K562 (cell line): ENCODE measurements around the gene RTBDN. TPM values are rescaled to one million over a fixed set of nuclear protein-coding genes. Genes with fewer than 3 reads are reported as not detected.
A peak's percentile ranks its signal among the peaks of the same experiment; 100 is the strongest.

Experiments used
- CBX3 ChIP-seq, 2 experiments: IDR thresholded peaks; 1 replicate in 1 of 2; 2 replicates in 1 of 2; pipeline ENCODE4 v1.6.1; 2012; ENCODE audit warnings: inconsistent platforms in 2 of 2, low read length in 2 of 2, borderline replicate concordance in 1 of 2, control low read depth in 1 of 2
- FOXJ3 ChIP-seq: sonication (generic); formaldehyde crosslinking; IDR thresholded peaks from 2 replicates; pipeline ENCODE4 v1.4.0; 2020; ENCODE audit warnings: mild to moderate bottlenecking, missing genetic modification reagents
- HDGF ChIP-seq: fragments of 450-650 bp; IDR thresholded peaks from 2 replicates; pipeline ENCODE4 v1.6.1; 2016
- ILK ChIP-seq: fragments of 450-650 bp; IDR thresholded peaks from 2 replicates; pipeline ENCODE4 v1.6.1; 2016; ENCODE audit warnings: missing genetic modification characterization, low read depth, mild to moderate bottlenecking, missing compliant biosample characterization, moderate library complexity, borderline replicate concordance
- NR1H2 ChIP-seq: sonication (generic); formaldehyde crosslinking; IDR thresholded peaks from 2 replicates; pipeline ENCODE4 v1.4.0; 2020; ENCODE audit warnings: mild to moderate bottlenecking, missing genetic modification reagents
- SMARCA4 ChIP-seq: fragments of 450-650 bp; IDR thresholded peaks from 2 replicates; pipeline ENCODE4 v1.6.1; 2016
- SPI1 ChIP-seq: IDR thresholded peaks from 2 replicates; pipeline ENCODE4 v1.6.1; 2011; ENCODE audit warnings: low read depth, low read length, control low read depth, borderline replicate concordance
- STAG1 ChIP-seq: sonication (generic); formaldehyde crosslinking; IDR thresholded peaks from 2 replicates; pipeline ENCODE4 v1.5.0; 2020; ENCODE audit warnings: missing genetic modification reagents, borderline replicate concordance
- TGIF2 ChIP-seq: sonication (generic); formaldehyde crosslinking; IDR thresholded peaks from 2 replicates; pipeline ENCODE4 v1.8.1; 2022; ENCODE audit warnings: mild to moderate bottlenecking, missing genetic modification reagents, moderate library complexity
- TRIM28 ChIP-seq: fragments of 450-650 bp; IDR thresholded peaks from 2 replicates; pipeline ENCODE4 v1.6.1; 2017
- ZNF140 ChIP-seq: fragments of 250-450 bp; sonication (Bioruptor Pico); IDR thresholded peaks from 2 replicates; pipeline ENCODE4 v1.8.0; 2021; ENCODE audit warnings: moderate library complexity, mild to moderate bottlenecking, inconsistent platforms
- ZNF586 ChIP-seq: fragments of 450-650 bp; formaldehyde crosslinking; conservative IDR thresholded peaks from 2 replicates; pipeline ENCODE4 v1.4.0; 2020; ENCODE audit warnings: mild to moderate bottlenecking, moderate library complexity
- ZNF668 ChIP-seq: fragments of 250-450 bp; sonication (Bioruptor Pico); IDR thresholded peaks from 2 replicates; pipeline ENCODE4 v1.8.0; 2022; ENCODE audit warnings: mild to moderate bottlenecking, inconsistent platforms
- ZNF77 ChIP-seq: fragments of 250-450 bp; sonication (Bioruptor Pico); IDR thresholded peaks from 2 replicates; pipeline ENCODE4 v1.5.0; 2020
- polyA plus RNA-seq, 8 experiments: library from polyadenylated mRNA; depleted of rRNA in 4 of 8; stranded (reverse) in 5 of 8; unstranded in 3 of 8; fragments of >200 nt; fragmentation: Nextera tagmentation in 2 of 8; fragmentation: Illumina TruSeq in 1 of 8; extraction: Ambion mirVana in 2 of 8; extraction: Trizol in 1 of 8; gene quantifications; 2 replicates each; pipeline versions ENCODE4 v1.2.1 to v1.2.3, GENCODE V29; 2011 to 2014; ENCODE audit warnings: inconsistent platforms in 1 of 8, missing spikeins in 1 of 8
- total RNA-seq, 7 experiments: library from RNA; depleted of rRNA in 6 of 7; stranded (reverse); fragments of >200 nt in 6 of 7; fragmentation: Illumina TruSeq in 2 of 7; extraction: Trizol in 2 of 7; gene quantifications; 2 replicates each; pipeline versions ENCODE4 v1.2.1 to v1.2.3, GENCODE V29; 2011 to 2021; ENCODE audit warnings: low replicate concordance in 1 of 7
- TF ChIP-seq, protein P1 (sequence below): fragments of 450-650 bp; conservative IDR thresholded peaks from 2 replicates; pipeline ENCODE4 v1.6.1; 2016; ENCODE audit warnings: missing genetic modification characterization, low read depth, mild to moderate bottlenecking, control low read depth, missing compliant biosample characterization
- TF ChIP-seq, protein P2 (sequence below), 2 experiments: fragments of 450-650 bp; IDR thresholded peaks; 2 replicates each; pipeline ENCODE4 v1.6.1; 2016
- TF ChIP-seq, protein P3 (sequence below): sonication (generic); formaldehyde crosslinking; IDR thresholded peaks from 2 replicates; pipeline ENCODE4 v1.8.0; 2022; ENCODE audit warnings: mild to moderate bottlenecking, missing genetic modification reagents
- TF ChIP-seq, protein P4 (sequence below), 2 experiments: fragments of 450-650 bp in 1 of 2; sonication (generic) in 1 of 2; formaldehyde crosslinking; conservative IDR thresholded peaks; 2 replicates each; pipeline versions ENCODE4 v1.4.0 to v1.8.1; 2020 to 2022; ENCODE audit warnings: mild to moderate bottlenecking in 1 of 2, missing genetic modification reagents in 1 of 2

Gene RTBDN
- total and polyA plus RNA-seq, 9 of the 15 experiments (the other 6 are each of a cell fraction or from before 2014, with no cell fraction given): 0.20 to 2.3 (median 0.72) TPM; not detected in 1

DNA sequence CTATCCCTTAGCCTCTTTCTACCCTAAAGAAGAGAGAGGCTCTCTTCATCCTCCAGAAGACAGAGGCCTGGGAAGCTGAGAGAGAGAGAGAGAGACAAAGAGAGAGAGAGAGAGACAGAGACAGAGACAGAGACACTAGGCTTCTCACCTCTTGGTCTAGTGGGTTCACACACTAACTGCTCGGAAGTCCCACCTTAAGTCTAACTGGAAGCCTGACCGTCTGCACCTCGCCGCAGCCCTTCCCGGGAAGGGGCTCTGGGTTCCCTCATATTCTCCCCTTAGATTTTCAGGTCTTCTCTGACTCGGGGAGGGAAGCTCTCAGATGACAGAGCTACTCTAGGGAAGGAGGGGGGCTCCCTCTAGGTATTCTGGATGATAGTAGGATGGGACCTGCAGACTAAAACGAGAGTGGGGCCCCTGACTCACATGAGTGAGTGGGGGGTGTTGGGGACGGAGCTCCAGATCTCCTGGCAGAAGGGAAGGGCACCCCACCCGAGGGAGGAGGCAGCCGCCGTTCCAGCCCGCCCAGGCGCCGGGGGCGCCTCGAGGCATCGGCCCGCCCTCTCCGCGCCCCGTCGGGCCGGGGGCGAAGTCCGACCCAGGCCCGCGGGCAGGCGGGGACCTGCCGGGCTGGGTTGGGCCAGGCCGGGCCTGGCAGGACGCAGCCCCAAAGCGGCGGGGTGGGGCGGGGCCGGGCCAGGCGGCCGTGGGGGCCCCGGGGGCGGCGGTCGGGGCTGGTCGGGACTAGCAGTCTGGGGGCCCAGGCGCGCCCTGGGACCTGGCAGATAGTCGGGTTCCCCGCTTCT lies 45.1 kb downstream of the RTBDN start (continued):
- TF ChIP-seq, protein P1, sequence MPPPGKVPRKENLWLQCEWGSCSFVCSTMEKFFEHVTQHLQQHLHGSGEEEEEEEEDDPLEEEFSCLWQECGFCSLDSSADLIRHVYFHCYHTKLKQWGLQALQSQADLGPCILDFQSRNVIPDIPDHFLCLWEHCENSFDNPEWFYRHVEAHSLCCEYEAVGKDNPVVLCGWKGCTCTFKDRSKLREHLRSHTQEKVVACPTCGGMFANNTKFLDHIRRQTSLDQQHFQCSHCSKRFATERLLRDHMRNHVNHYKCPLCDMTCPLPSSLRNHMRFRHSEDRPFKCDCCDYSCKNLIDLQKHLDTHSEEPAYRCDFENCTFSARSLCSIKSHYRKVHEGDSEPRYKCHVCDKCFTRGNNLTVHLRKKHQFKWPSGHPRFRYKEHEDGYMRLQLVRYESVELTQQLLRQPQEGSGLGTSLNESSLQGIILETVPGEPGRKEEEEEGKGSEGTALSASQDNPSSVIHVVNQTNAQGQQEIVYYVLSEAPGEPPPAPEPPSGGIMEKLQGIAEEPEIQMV (tag): no peak
- no peak for TF ChIP-seq ZNF586 (CRISPR knock-in tag)
- TF ChIP-seq, protein P2, sequence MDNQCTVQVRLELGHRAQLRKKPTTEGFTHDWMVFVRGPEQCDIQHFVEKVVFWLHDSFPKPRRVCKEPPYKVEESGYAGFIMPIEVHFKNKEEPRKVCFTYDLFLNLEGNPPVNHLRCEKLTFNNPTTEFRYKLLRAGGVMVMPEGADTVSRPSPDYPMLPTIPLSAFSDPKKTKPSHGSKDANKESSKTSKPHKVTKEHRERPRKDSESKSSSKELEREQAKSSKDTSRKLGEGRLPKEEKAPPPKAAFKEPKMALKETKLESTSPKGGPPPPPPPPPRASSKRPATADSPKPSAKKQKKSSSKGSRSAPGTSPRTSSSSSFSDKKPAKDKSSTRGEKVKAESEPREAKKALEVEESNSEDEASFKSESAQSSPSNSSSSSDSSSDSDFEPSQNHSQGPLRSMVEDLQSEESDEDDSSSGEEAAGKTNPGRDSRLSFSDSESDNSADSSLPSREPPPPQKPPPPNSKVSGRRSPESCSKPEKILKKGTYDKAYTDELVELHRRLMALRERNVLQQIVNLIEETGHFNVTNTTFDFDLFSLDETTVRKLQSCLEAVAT (IDR thresholded peaks at IDR 0.05): peak in 1 of 2 experiments; percentile 53; a peak in 1 of 4 replicates
- TF ChIP-seq ILK (tag): no peak
- TF ChIP-seq ZNF77 (CRISPR knock-in tag): no peak
- TF ChIP-seq, protein P3, sequence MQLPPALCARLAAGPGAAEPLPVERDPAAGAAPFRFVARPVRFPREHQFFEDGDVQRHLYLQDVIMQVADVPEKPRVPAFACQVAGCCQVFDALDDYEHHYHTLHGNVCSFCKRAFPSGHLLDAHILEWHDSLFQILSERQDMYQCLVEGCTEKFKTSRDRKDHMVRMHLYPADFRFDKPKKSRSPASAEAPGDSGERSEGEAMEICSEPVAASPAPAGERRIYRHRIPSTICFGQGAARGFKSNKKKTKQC (CRISPR knock-in tag): no peak
- no peak for TF ChIP-seq ZNF140 (CRISPR knock-in tag)
- TF ChIP-seq STAG1: no peak
- no peak for TF ChIP-seq TRIM28
- no peak for TF ChIP-seq SPI1
- 0 out of 2 replicates have a peak, but pooled peaks have one; percentile 12 for TF ChIP-seq NR1H2 (CRISPR knock-in tag)
- TF ChIP-seq HDGF: peak; percentile 93; the same call in 1 of the 2 replicates
- TF ChIP-seq ZNF668 (CRISPR knock-in tag): no peak
- TF ChIP-seq, protein P4, sequence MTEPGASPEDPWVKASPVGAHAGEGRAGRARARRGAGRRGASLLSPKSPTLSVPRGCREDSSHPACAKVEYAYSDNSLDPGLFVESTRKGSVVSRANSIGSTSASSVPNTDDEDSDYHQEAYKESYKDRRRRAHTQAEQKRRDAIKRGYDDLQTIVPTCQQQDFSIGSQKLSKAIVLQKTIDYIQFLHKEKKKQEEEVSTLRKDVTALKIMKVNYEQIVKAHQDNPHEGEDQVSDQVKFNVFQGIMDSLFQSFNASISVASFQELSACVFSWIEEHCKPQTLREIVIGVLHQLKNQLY (CRISPR knock-in tag; conservative IDR thresholded peaks at IDR 0.05): no peak
- TF ChIP-seq SMARCA4: 0 out of 2 replicates have a peak, but pooled peaks have one; percentile 23
- no peak for TF ChIP-seq TGIF2
- TF ChIP-seq CBX3 (IDR thresholded peaks at IDR 0.05; ENCODE audit: borderline replicate concordance in 1 of 2, low read length in 2 of 2): no peak
- TF ChIP-seq FOXJ3 (CRISPR knock-in tag): no peak
